Thymus (tissue), 14 donors: ENCODE measurements around the gene POU3F1. TPM values are rescaled to one million over a fixed set of nuclear protein-coding genes. Genes with fewer than 3 reads are reported as not detected.

Experiments used
- DNase-seq, 9 donors: peaks; one replicate each; pipeline ENCODE4 v3.0.0-alpha.2; 2013; ENCODE audit warnings: low spot score in 9 of 9, low read depth in 6 of 9, missing footprints in 1 of 9
- H3K27ac ChIP-seq, 2 donors: one replicate each; pipeline ENCODE4 v1.5.1; 2013; ENCODE audit warnings: control low read depth in 1 of 2, low read depth in 1 of 2, low read length in 1 of 2, mild to moderate bottlenecking in 1 of 2, moderate library complexity in 1 of 2
- H3K27me3 ChIP-seq, 2 donors: one replicate each; pipeline ENCODE4 v1.5.1; 2013; ENCODE audit warnings: low read length in 1 of 2; ENCODE audit not compliant: control insufficient read depth in 2 of 2, insufficient read depth in 1 of 2
- H3K36me3 ChIP-seq, 2 donors: one replicate each; pipeline ENCODE4 v1.5.1; 2013; ENCODE audit warnings: low read length in 1 of 2, mild to moderate bottlenecking in 1 of 2, moderate library complexity in 1 of 2; ENCODE audit not compliant: control insufficient read depth in 2 of 2, insufficient read depth in 2 of 2
- H3K4me1 ChIP-seq, 2 donors: one replicate each; pipeline ENCODE4 v1.5.1; 2013; ENCODE audit warnings: low read length in 2 of 2; ENCODE audit not compliant: control insufficient read depth in 2 of 2, insufficient read depth in 2 of 2
- H3K4me3 ChIP-seq, 2 donors: one replicate each; pipeline ENCODE4 v1.5.1; 2013; ENCODE audit warnings: low read length in 2 of 2, control low read depth in 1 of 2, mild to moderate bottlenecking in 1 of 2
- H3K9me3 ChIP-seq, 2 donors: one replicate each; pipeline ENCODE4 v1.5.1; 2013; ENCODE audit warnings: low read length in 1 of 2, mild to moderate bottlenecking in 1 of 2; ENCODE audit not compliant: control insufficient read depth in 2 of 2, insufficient read depth in 1 of 2
- WGBS: extraction: QIAGEN DNeasy Blood & Tissue Kit; methylation state at CpG from one replicate; pipeline ENCODE4 v1.1.7; 2013; 5-methylcytosine and 5-hydroxymethylcytosine counted together
- long read RNA-seq, 10 donors: transcript quantifications; one replicate each; lab custom pipeline, GENCODE V29; 2026
- polyA plus RNA-seq: library from polyadenylated mRNA; stranded (reverse); fragments of 200-250 nt; gene quantifications from one replicate; pipeline ENCODE4 v1.2.3, GENCODE V29; 2013
- total RNA-seq: library from RNA; stranded (reverse); fragments of 120-200 nt; gene quantifications from one replicate; pipeline ENCODE4 v1.2.4, GENCODE V29; 2013
- donor health status: healthy.

The POU3F1 gene
- total RNA-seq (0.09 TPM), polyA plus RNA-seq (0.30 TPM)
- long read RNA-seq, donor 1 = 0 reads
- long read RNA-seq, donor 2 = 0 reads
- long read RNA-seq, donor 3 = 0 reads
- long read RNA-seq, donor 4 = 0 reads
- long read RNA-seq, donor 5 = 0 reads
- long read RNA-seq, donor 6 = 0 reads
- long read RNA-seq, donor 7, partial matches to known transcripts = 0 of 3 reads
- long read RNA-seq, donor 7, other reads (novel, unspliced or antisense) = 0 of 3 reads
- long read RNA-seq, donor 8, partial matches to known transcripts = 0 of 1 reads
- long read RNA-seq, donor 8, other reads (novel, unspliced or antisense) = 0 of 1 reads
- long read RNA-seq, donor 9 = 0 reads
- long read RNA-seq, donor 10, partial matches to known transcripts = 0 of 1 reads
- long read RNA-seq, donor 10, other reads (novel, unspliced or antisense) = 0 of 1 reads

GRCh38 chr1:38046333-38046883, at the start of gene POU3F1:
Gene POU3F1 (minus strand): TSS chr1:38046793. CDS start chr1:38046743, 50 bp downstream.
- Histone ChIP-seq H3K4me1 (peaks cover 9 to 14% of the 10 kb centered on the region in 2 donors), H3K9me3 (no peaks in the 10 kb centered on the region), H3K27ac (no peak within 1 kb of the TSS), H3K27me3 (peaks cover 74 to 90% of the 10 kb centered on the region in 2 donors), H3K4me3 (peak within 1 kb of the TSS in 1 of 2 donors; percentile 52), H3K36me3 (no peaks in the 10 kb centered on the region)
- WGBS = under 1% methylated on average over 92 of the region's 92 CpGs
- DNase-seq = no peak

GRCh38 chr1:38095454-38095931, 48.9 kb upstream of the POU3F1 start:
- Histone ChIP-seq H3K27me3 (peaks cover 0 to 25% of the 10 kb centered on the region in 2 donors), H3K27ac (no peak overlapping the region), H3K4me3 (no peak overlapping the region), H3K36me3 (no peaks in the 10 kb centered on the region), H3K9me3 (no peaks in the 10 kb centered on the region), H3K4me1 (no peaks in the 10 kb centered on the region)
- DNase-seq = no peak
- WGBS = 95% methylated on average over 12 of the region's 12 CpGs

GRCh38 chr1:38094711-38095290, 48.2 kb upstream of the POU3F1 start:
- Histone ChIP-seq H3K4me3 (no peak overlapping the region), H3K27ac (no peak overlapping the region), H3K9me3 (no peaks in the 10 kb centered on the region), H3K36me3 (no peaks in the 10 kb centered on the region), H3K4me1 (no peaks in the 10 kb centered on the region), H3K27me3 (peaks cover 0 to 25% of the 10 kb centered on the region in 2 donors)
- 54% methylated on average over 11 of the region's 11 CpGs for WGBS
- DNase-seq = no peak

GRCh38 chr1:38093569-38094520, 47.3 kb upstream of the POU3F1 start:
- no peaks in the 10 kb centered on the region for H3K36me3 ChIP-seq
- no peak for DNase-seq
- no peaks in the 10 kb centered on the region for H3K4me1 ChIP-seq
- H3K9me3 ChIP-seq = no peaks in the 10 kb centered on the region
- 57% methylated on average over 18 of the region's 18 CpGs for WGBS
- H3K27me3 ChIP-seq = peaks cover 0 to 25% of the 10 kb centered on the region in 2 donors
- H3K4me3 ChIP-seq = no peak overlapping the region
- no peak overlapping the region for H3K27ac ChIP-seq

- WGBS = 74% methylated on average over 4 of the region's 4 CpGs
- Histone ChIP-seq H3K9me3 (no peaks in the 10 kb centered on the region), H3K4me1 (no peaks in the 10 kb centered on the region), H3K36me3 (no peaks in the 10 kb centered on the region), H3K4me3 (no peak overlapping the region), H3K27me3 (peaks cover 0 to 25% of the 10 kb centered on the region in 2 donors), H3K27ac (no peak overlapping the region)
- DNase-seq = no peak
Observed at GRCh38 chr1:38092256-38092655, 45.7 kb upstream of the POU3F1 start.

- no peak for DNase-seq
- H3K9me3 ChIP-seq = no peaks in the 10 kb centered on the region
- H3K27me3 ChIP-seq = peaks cover 0 to 27% of the 10 kb centered on the region in 2 donors
- H3K27ac ChIP-seq = no peak overlapping the region
- H3K36me3 ChIP-seq = no peaks in the 10 kb centered on the region
- H3K4me1 ChIP-seq = no peaks in the 10 kb centered on the region
- 95% methylated on average over 3 of the region's 3 CpGs for WGBS
- no peak overlapping the region for H3K4me3 ChIP-seq
Observed at GRCh38 chr1:38090796-38091195, 44.2 kb upstream of the POU3F1 start.

- DNase-seq = no peak
- Histone ChIP-seq H3K4me3 (no peak overlapping the region), H3K9me3 (no peaks in the 10 kb centered on the region), H3K27me3 (peaks cover 0 to 23% of the 10 kb centered on the region in 2 donors), H3K27ac (no peak overlapping the region), H3K36me3 (no peaks in the 10 kb centered on the region), H3K4me1 (no peaks in the 10 kb centered on the region)
- WGBS = 92% methylated on average over 11 of the region's 11 CpGs
Observed at GRCh38 chr1:38089712-38090360, 43.2 kb upstream of the POU3F1 start.

- Histone ChIP-seq H3K4me1 (no peaks in the 10 kb centered on the region), H3K9me3 (no peaks in the 10 kb centered on the region), H3K4me3 (no peak overlapping the region), H3K27ac (no peak overlapping the region), H3K27me3 (peaks cover 0 to 13% of the 10 kb centered on the region in 2 donors), H3K36me3 (no peaks in the 10 kb centered on the region)
- no peak for DNase-seq
- 80% methylated on average over 6 of the region's 6 CpGs for WGBS
Observed at GRCh38 chr1:38088791-38089190, 42.2 kb upstream of the POU3F1 start.
